ENCODE data around the gene GLYATL3.

Gene GLYATL3

GRCh38 chr6:49514571-49515484 is 15.1 kb downstream of the GLYATL3 start:
- no peak for DNase-seq (ENCODE audit: low spot score)

GRCh38 chr6:49515485-49516146 is 15.9 kb downstream of the GLYATL3 start:
- no peak for DNase-seq (ENCODE audit: low spot score)

GRCh38 chr6:49516147-49516505 is 16.4 kb downstream of the GLYATL3 start:
- DNase-seq (ENCODE audit: low spot score): no peak

- no peak for DNase-seq (ENCODE audit: low spot score)
These were observed 18.2 kb downstream of the GLYATL3 start for GRCh38 chr6:49517919-49518318.

GRCh38 chr6:49519660-49520059 is 19.9 kb downstream of the GLYATL3 start:
- DNase-seq (ENCODE audit: low spot score): no peak

DNA sequence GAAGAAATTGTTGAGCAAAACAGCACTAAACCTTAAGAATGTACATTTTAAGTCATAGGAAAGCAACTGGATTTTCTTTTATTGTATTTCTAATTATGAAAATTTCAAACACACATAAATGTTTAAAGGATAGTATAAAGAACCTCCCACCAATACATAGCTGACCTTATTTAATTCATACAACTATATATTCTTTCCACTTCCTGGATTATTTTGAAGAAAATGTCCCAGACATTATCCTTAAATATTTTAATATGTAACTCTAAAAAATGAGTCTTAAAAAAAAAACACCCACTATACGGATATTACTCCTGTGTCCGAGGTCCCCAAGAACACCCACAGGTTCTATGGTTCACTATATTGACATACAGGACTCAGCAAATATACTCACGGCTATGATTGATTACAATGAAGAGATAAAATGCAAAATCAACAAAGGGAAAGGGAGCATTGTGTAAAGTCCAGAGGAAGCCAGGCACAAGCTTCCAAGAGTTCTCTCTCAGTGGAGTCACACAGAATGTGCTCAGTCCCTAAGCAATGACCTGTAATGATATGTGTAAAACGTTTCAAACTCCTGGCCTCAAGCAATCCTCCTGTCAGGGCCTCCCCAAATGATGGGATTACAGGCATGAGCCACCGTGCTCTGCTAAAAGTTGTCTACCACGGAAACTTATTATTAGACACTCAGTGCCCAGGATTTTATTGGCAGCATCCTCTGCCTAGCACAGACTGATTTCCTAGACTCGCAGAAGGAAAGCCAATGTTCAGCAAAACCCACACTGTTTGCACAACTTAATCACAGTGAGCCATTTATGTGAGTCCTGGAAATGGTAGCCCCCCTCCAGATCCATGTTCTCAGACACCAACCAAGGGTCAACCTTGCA is 23.2 kb downstream of the GLYATL3 start:
- no peak for DNase-seq (ENCODE audit: low spot score)

GRCh38 chr6:49523901-49524300 is 24.2 kb downstream of the GLYATL3 start:
- no peak for DNase-seq (ENCODE audit: low spot score)

DNA sequence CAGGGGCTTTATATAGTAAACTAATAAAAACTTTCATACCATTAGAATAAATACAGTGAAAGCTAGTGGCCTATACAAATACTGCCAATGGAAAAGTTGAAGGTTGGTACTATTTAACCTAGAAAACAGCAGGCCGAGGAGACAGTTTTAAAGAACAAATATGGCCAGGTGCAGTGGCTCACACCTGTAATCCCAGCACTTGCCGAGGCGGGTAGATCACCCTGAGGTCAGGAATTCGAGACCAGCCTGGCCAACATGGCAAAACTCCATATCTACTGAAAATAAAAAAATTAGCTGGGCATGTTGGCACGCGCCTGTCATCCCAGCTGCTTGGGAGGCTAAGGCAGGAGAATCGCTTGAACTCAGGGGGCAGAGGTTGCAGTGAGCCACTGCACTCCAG is 24.8 kb downstream of the GLYATL3 start:
- DNase-seq (ENCODE audit: low spot score): no peak

GRCh38 chr6:49526598-49526997 is 26.9 kb downstream of the GLYATL3 start:
- no peak for DNase-seq (ENCODE audit: low spot score)

GRCh38 chr6:49527320-49527719 is 27.6 kb downstream of the GLYATL3 start:
- no peak for DNase-seq (ENCODE audit: low spot score)

- no peak for DNase-seq (ENCODE audit: low spot score)
These were observed 28.8 kb downstream of the GLYATL3 start for GRCh38 chr6:49528571-49528970.

DNA sequence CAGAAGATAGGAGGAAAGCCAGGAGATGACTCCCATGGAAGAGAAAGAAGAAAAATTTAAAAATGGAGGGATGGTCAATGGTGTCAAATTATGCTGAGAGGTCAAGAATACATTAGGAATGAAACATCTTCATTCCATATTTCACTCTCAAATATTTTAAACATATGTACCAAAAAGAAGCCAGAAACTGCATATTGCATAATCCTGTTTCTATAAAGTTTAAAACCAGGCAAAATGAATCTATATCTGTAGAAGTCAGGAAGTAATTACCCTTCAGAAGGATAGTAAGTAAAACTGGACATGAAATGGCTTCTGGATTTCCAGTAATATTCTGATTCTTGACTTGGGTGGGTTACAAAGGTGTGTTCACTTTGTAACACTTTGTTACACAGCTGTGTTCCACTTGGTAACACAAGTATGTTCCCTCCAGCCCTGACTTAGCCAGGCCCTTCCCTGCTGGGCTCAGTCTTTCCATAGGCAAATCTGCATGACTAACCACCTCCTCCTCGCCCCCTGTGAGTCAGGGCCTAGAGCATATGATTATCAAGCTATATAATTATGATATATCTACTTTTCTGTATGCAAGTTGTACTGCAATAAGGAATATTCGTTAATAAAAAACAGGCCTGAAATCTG is 30.5 kb downstream of the GLYATL3 start:
- no peak for DNase-seq (ENCODE audit: low spot score)

DNA sequence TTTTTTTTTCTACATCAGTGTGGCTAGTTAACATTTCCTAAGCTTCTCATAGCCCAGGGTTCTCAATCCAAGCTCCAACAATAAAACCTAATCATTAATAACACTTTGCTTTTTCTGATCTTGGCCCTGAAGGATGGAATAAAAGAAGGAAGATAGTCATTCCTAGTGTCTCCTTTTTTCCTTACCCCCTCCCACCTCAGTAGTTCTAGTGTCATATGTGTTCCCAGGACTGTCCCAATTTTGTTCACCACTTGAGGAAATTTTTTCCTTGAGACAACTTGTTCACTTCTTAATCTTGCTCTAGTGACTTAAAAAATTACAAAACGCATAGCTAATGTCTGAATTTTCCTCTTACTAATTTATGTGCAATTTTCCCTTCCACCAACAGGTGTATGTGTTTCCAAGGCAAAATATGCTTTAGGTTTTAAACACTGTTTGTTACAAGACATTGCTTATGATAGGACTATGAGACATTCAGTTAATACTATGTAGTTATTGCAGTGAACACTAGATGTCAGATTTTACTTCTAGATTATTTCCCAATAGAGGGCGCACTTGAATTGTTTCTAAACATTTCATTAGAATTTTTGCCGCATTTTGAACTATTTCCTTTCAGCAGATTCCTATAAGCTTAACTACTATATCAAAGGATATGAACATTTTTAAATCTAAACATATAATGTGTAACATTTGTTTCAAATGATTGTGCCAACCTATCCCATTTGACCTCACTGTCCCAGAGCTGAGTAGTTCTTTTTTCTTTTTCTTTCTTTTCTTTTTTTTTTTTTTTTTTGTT is 32.2 kb downstream of the GLYATL3 start:
- DNase-seq (ENCODE audit: low spot score): peak; percentile 37

GRCh38 chr6:49535795-49536194 is 36.1 kb downstream of the GLYATL3 start:
- DNase-seq (ENCODE audit: low spot score): no peak

- DNase-seq (ENCODE audit: low spot score): no peak
These were observed 39.4 kb downstream of the GLYATL3 start for GRCh38 chr6:49539102-49539501.

DNA sequence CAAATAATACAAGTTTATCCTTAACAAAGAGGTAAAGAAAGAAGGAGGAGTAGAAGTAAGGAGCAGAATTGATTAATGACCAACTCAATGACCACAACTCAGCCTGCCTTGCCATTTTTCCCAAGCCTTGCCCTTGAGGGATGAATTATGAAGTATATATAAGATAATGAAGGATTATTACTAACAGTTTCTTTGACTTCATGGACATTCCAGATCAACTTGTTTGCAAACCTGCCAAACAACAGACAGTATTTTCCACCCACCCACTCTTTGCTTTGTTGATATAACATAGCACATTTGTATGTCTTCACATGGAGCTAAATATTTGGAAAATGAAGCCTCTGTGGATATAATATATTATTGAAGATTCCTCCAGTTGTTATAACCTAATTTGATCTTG is 40.9 kb downstream of the GLYATL3 start:
- no peak for DNase-seq (ENCODE audit: low spot score)

DNA sequence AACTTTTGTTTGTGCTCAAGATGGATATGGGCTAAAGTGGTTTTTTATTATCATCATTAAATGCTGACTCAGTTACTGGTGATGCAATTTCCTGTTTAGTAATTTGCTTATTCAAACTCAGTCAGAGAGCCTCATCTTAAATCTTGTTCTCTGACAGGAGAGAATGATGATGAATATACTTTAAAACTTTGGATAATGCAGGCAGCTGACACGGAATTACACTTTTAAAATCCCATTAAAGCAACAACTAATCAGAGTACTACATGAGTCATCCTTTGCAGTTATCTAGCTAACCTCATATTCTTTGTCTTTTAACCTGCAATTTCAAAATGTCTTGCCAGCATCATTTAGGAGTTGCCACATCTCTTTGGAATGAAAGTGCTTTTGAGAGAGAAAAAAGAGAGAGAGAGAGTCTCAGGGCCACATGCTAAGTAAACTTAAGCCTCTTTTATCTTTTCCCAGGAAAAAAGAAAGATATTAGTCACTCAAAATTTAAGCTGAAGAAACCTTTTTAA is 41.5 kb downstream of the GLYATL3 start:
- DNase-seq (ENCODE audit: low spot score): no peak

DNA sequence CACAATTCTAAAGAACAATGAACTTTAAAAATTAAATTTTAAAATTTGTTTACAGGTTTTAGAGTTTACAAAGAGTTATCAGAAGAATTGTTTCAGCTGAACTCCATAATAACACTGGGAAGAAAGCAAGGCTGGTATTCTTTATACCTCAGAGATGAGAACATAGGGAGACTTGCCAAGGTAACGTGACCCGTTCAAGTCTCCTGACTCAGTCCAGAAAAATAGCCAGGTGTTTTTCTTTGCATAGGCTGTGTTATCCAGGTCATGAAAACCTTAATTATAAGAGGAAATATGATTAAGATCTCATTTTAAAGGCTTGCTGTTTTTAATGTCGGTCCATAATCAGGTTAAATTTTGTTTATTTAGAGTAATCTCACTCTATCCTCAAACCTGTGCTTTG is 42.2 kb downstream of the GLYATL3 start:
- DNase-seq (ENCODE audit: low spot score): no peak

DNA sequence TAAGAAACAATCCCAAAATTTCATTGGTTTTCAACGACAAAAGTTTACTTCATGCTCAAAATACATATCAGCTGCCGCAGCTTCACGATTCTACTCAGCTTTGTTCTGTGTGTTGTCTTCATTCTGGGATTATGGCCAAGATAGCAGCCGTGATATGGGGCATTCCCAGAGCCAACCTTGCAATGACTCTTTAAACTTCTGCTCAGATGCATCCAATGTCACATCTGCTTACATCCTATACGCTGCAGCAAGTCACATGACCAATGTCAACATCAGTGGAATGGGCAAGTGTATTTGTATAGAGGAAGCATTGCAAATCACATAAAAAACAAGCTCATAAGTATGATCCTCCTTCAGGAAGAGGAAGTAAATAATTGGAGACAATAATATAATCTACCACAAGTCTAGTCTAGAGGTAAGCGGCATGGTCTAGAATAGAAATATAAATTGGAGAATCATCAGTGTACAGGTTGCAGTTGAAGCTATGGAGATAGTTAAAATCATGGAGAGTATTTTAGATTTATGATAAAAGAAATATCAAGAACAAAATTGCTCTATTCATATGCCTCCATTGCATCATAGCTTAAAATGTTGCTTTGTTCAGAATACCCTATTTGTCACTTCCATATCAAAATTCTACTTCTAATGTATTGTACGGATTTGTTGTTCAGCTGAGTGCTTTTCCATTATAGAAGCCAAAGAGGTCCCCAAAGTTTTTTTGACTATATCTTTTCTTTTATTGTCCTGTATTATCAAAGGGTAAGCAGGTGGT is 43.5 kb downstream of the GLYATL3 start:
- no peak for DNase-seq (ENCODE audit: low spot score)

- no peak for DNase-seq (ENCODE audit: low spot score)
These were observed 46.6 kb downstream of the GLYATL3 start for GRCh38 chr6:49546331-49546730.
